ENCODE measurements around the gene INPP4B.

GRCh38 chr4:142330311-142330710 is 515.8 kb downstream of the INPP4B start:
- no peak for TF ChIP-seq CTCF (IDR thresholded peaks at IDR 0.05; ENCODE audit: low read depth, low read length)
- no peak for TF ChIP-seq POLR2A (IDR thresholded peaks at IDR 0.05; ENCODE audit: extremely low read depth, insufficient read length)
- TF ChIP-seq MAX (IDR thresholded peaks at IDR 0.05; ENCODE audit: low read depth, low read length): no peak

All from NB4 (cell line).